Colonic mucosa (tissue), 4 donors: Measurements from ENCODE around the gene MORC2. TPM values are rescaled to one million over a fixed set of nuclear protein-coding genes. Genes with fewer than 3 reads are reported as not detected.

ENCODE experiments used
- DNase-seq: peaks from one replicate; pipeline ENCODE4 v3.0.0-alpha.2; 2020
- H3K27ac ChIP-seq: fragments of 200-600 bp; one replicate; pipeline ENCODE4 v1.8.0; 2021
- H3K27me3 ChIP-seq: fragments of 200-600 bp; one replicate; pipeline ENCODE4 v1.8.0; 2021
- H3K36me3 ChIP-seq: fragments of 200-600 bp; one replicate; pipeline ENCODE4 v1.8.0; 2021
- H3K4me1 ChIP-seq: fragments of 200-600 bp; one replicate; pipeline ENCODE4 v1.8.0; 2021; ENCODE audit warnings: mild to moderate bottlenecking
- H3K4me3 ChIP-seq: fragments of 200-600 bp; one replicate; pipeline ENCODE4 v1.8.0; 2021
- H3K9ac ChIP-seq, 2 donors: one replicate each; pipeline ENCODE4 v1.7.0; 2013; ENCODE audit warnings: control low read depth in 2 of 2, low read depth in 2 of 2, low read length in 2 of 2
- H3K9me3 ChIP-seq: fragments of 200-600 bp; one replicate; pipeline ENCODE4 v1.8.0; 2021
- CTCF ChIP-seq: fragments of 200-600 bp; IDR thresholded peaks from one replicate; pipeline ENCODE4 v1.8.0; 2022; ENCODE audit warnings: antibody characterized with exemption, mild to moderate bottlenecking
- intact Hi-C: fragments of 100-400 bp; cut with DNase I; formaldehyde crosslinking; loops from one replicate; pipeline ENCODE4 v1.14.1; 2022
- total RNA-seq, 2 donors: library from RNA; stranded (reverse); fragmentation: NEBNext Ultra II Directional in 1 of 2; extraction: Animal tissue kit (Norgen Biotek cat#: 25700) in 1 of 2; gene quantifications; one replicate each; pipeline ENCODE4 v1.2.1, GENCODE V29; 2021
- donor health status: healthy.
- donor health status: DM: no; HTN: no; CAD: no.
- donor health status: DM: no; HTN: no; CAD: no.

MORC2 gene
- total RNA-seq, 2 donors from 2014 or later, result 14.3 to 22.2 TPM

- TF ChIP-seq CTCF, result no peak
- Histone ChIP-seq H3K4me1 (no peaks in the 10 kb centered on the region), H3K9ac (no peak overlapping the region), H3K4me3 (no peak overlapping the region), H3K27ac (no peak overlapping the region), H3K27me3 (no peaks in the 10 kb centered on the region), H3K36me3 (no peaks in the 10 kb centered on the region), H3K9me3 (no peaks in the 10 kb centered on the region)
- no peak for DNase-seq
- intact Hi-C loops, result no loop called here
Observed at GRCh38 chr22:30889996-30890480, 78.5 kb downstream of the MORC2 start.

GRCh38 chr22:30889268-30889995 is 79.1 kb downstream of the MORC2 start:
- no peak overlapping the region for H3K4me3 ChIP-seq
- no peak overlapping the region for H3K9ac ChIP-seq
- H3K27ac ChIP-seq, result no peak overlapping the region
- no peak for TF ChIP-seq CTCF
- no peaks in the 10 kb centered on the region for H3K27me3 ChIP-seq
- DNase-seq, result no peak
- no peaks in the 10 kb centered on the region for H3K4me1 ChIP-seq
- intact Hi-C loops, result no loop called here
- H3K9me3 ChIP-seq, result no peaks in the 10 kb centered on the region
- H3K36me3 ChIP-seq, result no peaks in the 10 kb centered on the region

GRCh38 chr22:30887861-30888260 is 80.7 kb downstream of the MORC2 start:
- DNase-seq, result no peak
- H3K27ac ChIP-seq, result no peak overlapping the region
- intact Hi-C loops, result no loop called here
- H3K9me3 ChIP-seq, result no peaks in the 10 kb centered on the region
- H3K4me3 ChIP-seq, result no peak overlapping the region
- no peaks in the 10 kb centered on the region for H3K4me1 ChIP-seq
- H3K27me3 ChIP-seq, result no peaks in the 10 kb centered on the region
- TF ChIP-seq CTCF, result no peak
- no peak overlapping the region for H3K9ac ChIP-seq
- no peaks in the 10 kb centered on the region for H3K36me3 ChIP-seq

- no peak overlapping the region for H3K4me3 ChIP-seq
- no peaks in the 10 kb centered on the region for H3K27me3 ChIP-seq
- no peak overlapping the region for H3K9ac ChIP-seq
- H3K36me3 ChIP-seq, result no peaks in the 10 kb centered on the region
- TF ChIP-seq CTCF, result no peak
- DNase-seq, result no peak
- no peaks in the 10 kb centered on the region for H3K9me3 ChIP-seq
- intact Hi-C loops, result no loop called here
- H3K4me1 ChIP-seq, result no peaks in the 10 kb centered on the region
- no peak overlapping the region for H3K27ac ChIP-seq
Observed at GRCh38 chr22:30887453-30887852, 81.1 kb downstream of the MORC2 start.

- no peaks in the 10 kb centered on the region for H3K27me3 ChIP-seq
- no peak for TF ChIP-seq CTCF
- intact Hi-C loops, result no loop called here
- H3K4me3 ChIP-seq, result no peak overlapping the region
- H3K9me3 ChIP-seq, result no peaks in the 10 kb centered on the region
- no peak overlapping the region for H3K9ac ChIP-seq
- DNase-seq, result no peak
- no peaks in the 10 kb centered on the region for H3K36me3 ChIP-seq
- no peaks in the 10 kb centered on the region for H3K4me1 ChIP-seq
- no peak overlapping the region for H3K27ac ChIP-seq
Observed at GRCh38 chr22:30885591-30885990, 83.0 kb downstream of the MORC2 start.
